NOMO-1 treated with dmso at 0.1 percent for 144 hours (cell line): ENCODE results near the gene CFAP77.

Experiments
- DNase-seq: peaks from one replicate; lab custom pipeline; 2025; ENCODE audit not compliant: unreplicated experiment; lab: John Stamatoyannopoulos, UW

CFAP77 gene

GRCh38 chr9:132447346-132447745 lies 37.3 kb downstream of the CFAP77 start:
- DNase-seq = no peak

- no peak for DNase-seq
Measured at GRCh38 chr9:132447902-132448301, 37.9 kb downstream of the CFAP77 start.

GRCh38 chr9:132451276-132451675 lies 41.3 kb downstream of the CFAP77 start:
- DNase-seq = no peak

- DNase-seq = no peak
Measured at GRCh38 chr9:132456241-132456640, 46.2 kb downstream of the CFAP77 start.

- DNase-seq = no peak
Measured at GRCh38 chr9:132457504-132458236, 47.7 kb downstream of the CFAP77 start.

- no peak for DNase-seq
Measured at GRCh38 chr9:132458432-132458831, 48.4 kb downstream of the CFAP77 start.

- no peak for DNase-seq
Measured at GRCh38 chr9:132459661-132460060, 49.6 kb downstream of the CFAP77 start.

GRCh38 chr9:132460240-132460639 lies 50.2 kb downstream of the CFAP77 start:
- no peak for DNase-seq

GRCh38 chr9:132461281-132461896 lies 51.4 kb downstream of the CFAP77 start:
- no peak for DNase-seq

- no peak for DNase-seq
Measured at GRCh38 chr9:132461971-132462370, 52.0 kb downstream of the CFAP77 start.

- no peak for DNase-seq
Measured at GRCh38 chr9:132464547-132464946, 54.5 kb downstream of the CFAP77 start.

- DNase-seq = no peak
Measured at GRCh38 chr9:132465131-132465635, 55.2 kb downstream of the CFAP77 start.

GRCh38 chr9:132472199-132472598 lies 62.2 kb downstream of the CFAP77 start:
- DNase-seq = no peak

GRCh38 chr9:132472599-132472998 lies 62.6 kb downstream of the CFAP77 start:
- DNase-seq = no peak

- no peak for DNase-seq
Measured at GRCh38 chr9:132474253-132474652, 64.2 kb downstream of the CFAP77 start.

- DNase-seq = no peak
Measured at GRCh38 chr9:132478353-132479050, 68.5 kb downstream of the CFAP77 start.

GRCh38 chr9:132479733-132480132 lies 69.7 kb downstream of the CFAP77 start:
- no peak for DNase-seq

GRCh38 chr9:132481053-132481849 lies 71.2 kb downstream of the CFAP77 start:
- DNase-seq = no peak

- no peak for DNase-seq
Measured at GRCh38 chr9:132482196-132482813, 72.3 kb downstream of the CFAP77 start.

- DNase-seq = no peak
Measured at GRCh38 chr9:132485393-132485792, 75.4 kb downstream of the CFAP77 start.
